Mucosa of rectum (tissue), 2 donors: Measurements from ENCODE around the gene MED26.

ENCODE experiments used
- H3K27ac ChIP-seq, 2 donors: one replicate each; pipeline ENCODE4 v1.7.0; 2013; ENCODE audit warnings: inconsistent platforms in 2 of 2, low read depth in 2 of 2, low read length in 2 of 2
- H3K27me3 ChIP-seq, 2 donors: one replicate each; pipeline ENCODE4 v1.7.0; 2013; ENCODE audit warnings: low read length in 2 of 2; ENCODE audit not compliant: control insufficient read depth in 2 of 2, insufficient read depth in 2 of 2
- H3K36me3 ChIP-seq, 2 donors: one replicate each; pipeline ENCODE4 v1.7.0; 2013; ENCODE audit warnings: low read length in 2 of 2; ENCODE audit not compliant: control insufficient read depth in 2 of 2, insufficient read depth in 2 of 2
- H3K4me1 ChIP-seq, 2 donors: one replicate each; pipeline ENCODE4 v1.7.0; 2013; ENCODE audit warnings: low read length in 2 of 2, mild to moderate bottlenecking in 1 of 2; ENCODE audit not compliant: control insufficient read depth in 2 of 2, insufficient read depth in 2 of 2
- H3K4me3 ChIP-seq, 2 donors: one replicate each; pipeline ENCODE4 v1.7.0; 2013; ENCODE audit warnings: low read length in 2 of 2
- H3K9ac ChIP-seq, 2 donors: one replicate each; pipeline ENCODE4 v1.7.0; 2013; ENCODE audit warnings: low read length in 2 of 2, low read depth in 1 of 2, mild to moderate bottlenecking in 1 of 2
- H3K9me3 ChIP-seq, 2 donors: one replicate each; pipeline ENCODE4 v1.7.0; 2013; ENCODE audit warnings: low read length in 2 of 2; ENCODE audit not compliant: control insufficient read depth in 2 of 2
- donor health status: healthy.
- donor health status: Normal muscosa, but diverticular disease.

MED26 gene

GRCh38 chr19:16605553-16605994 lies 22.4 kb downstream of the MED26 start:
- Histone ChIP-seq H3K36me3 (peaks cover 0 to 2% of the 10 kb centered on the region in 2 donors), H3K27ac (no peak overlapping the region)

GRCh38 chr19:16605115-16605514 lies 22.9 kb downstream of the MED26 start:
- no peak overlapping the region for H3K9ac ChIP-seq
- peaks cover 0 to 2% of the 10 kb centered on the region in 2 donors for H3K36me3 ChIP-seq
- H3K4me3 ChIP-seq = no peak overlapping the region
- no peak overlapping the region for H3K27ac ChIP-seq
- no peaks in the 10 kb centered on the region for H3K9me3 ChIP-seq
- no peaks in the 10 kb centered on the region for H3K27me3 ChIP-seq
- peaks cover 0 to 17% of the 10 kb centered on the region in 2 donors for H3K4me1 ChIP-seq

More at GRCh38 chr19:16605553-16605994, 22.4 kb downstream of the MED26 start:
- Histone ChIP-seq H3K4me3 (no peak overlapping the region), H3K27me3 (no peaks in the 10 kb centered on the region), H3K9ac (no peak overlapping the region), H3K9me3 (no peaks in the 10 kb centered on the region), H3K4me1 (peaks cover under 1 to 17% of the 10 kb centered on the region in 2 donors)

GRCh38 chr19:16604615-16605014 lies 23.4 kb downstream of the MED26 start:
- Histone ChIP-seq H3K27ac (no peak overlapping the region), H3K9me3 (no peaks in the 10 kb centered on the region), H3K4me3 (no peak overlapping the region), H3K9ac (no peak overlapping the region), H3K4me1 (peaks cover 0 to 13% of the 10 kb centered on the region in 2 donors), H3K27me3 (no peaks in the 10 kb centered on the region), H3K36me3 (peaks cover 0 to 2% of the 10 kb centered on the region in 2 donors)

GRCh38 chr19:16603090-16603489 lies 24.9 kb downstream of the MED26 start:
- peaks cover 0 to 9% of the 10 kb centered on the region in 2 donors for H3K4me1 ChIP-seq
- no peaks in the 10 kb centered on the region for H3K9me3 ChIP-seq
- H3K9ac ChIP-seq = no peak overlapping the region
- H3K36me3 ChIP-seq = peaks cover 0 to 2% of the 10 kb centered on the region in 2 donors
- H3K27me3 ChIP-seq = no peaks in the 10 kb centered on the region
- no peak overlapping the region for H3K27ac ChIP-seq
- H3K4me3 ChIP-seq = no peak overlapping the region

- Histone ChIP-seq H3K27me3 (no peaks in the 10 kb centered on the region), H3K4me3 (no peak overlapping the region), H3K9ac (no peak overlapping the region), H3K9me3 (no peaks in the 10 kb centered on the region), H3K36me3 (peaks cover 0 to 2% of the 10 kb centered on the region in 2 donors), H3K4me1 (peaks cover 0 to 5% of the 10 kb centered on the region in 2 donors), H3K27ac (no peak overlapping the region)
These were observed 26.5 kb downstream of the MED26 start for GRCh38 chr19:16601378-16602052.

- H3K27me3 ChIP-seq = no peaks in the 10 kb centered on the region
- H3K9me3 ChIP-seq = no peaks in the 10 kb centered on the region
- H3K9ac ChIP-seq = no peak overlapping the region
- peaks cover 0 to 5% of the 10 kb centered on the region in 2 donors for H3K4me1 ChIP-seq
- H3K27ac ChIP-seq = no peak overlapping the region
- peaks cover 0 to 2% of the 10 kb centered on the region in 2 donors for H3K36me3 ChIP-seq
- H3K4me3 ChIP-seq = no peak overlapping the region
These were observed 27.2 kb downstream of the MED26 start for GRCh38 chr19:16600824-16601223.

- no peak overlapping the region for H3K27ac ChIP-seq
- peaks cover 0 to 2% of the 10 kb centered on the region in 2 donors for H3K36me3 ChIP-seq
- peaks cover 6% of the 10 kb centered on the region in 2 donors for H3K4me1 ChIP-seq
- H3K4me3 ChIP-seq = no peak overlapping the region
- no peak overlapping the region for H3K9ac ChIP-seq
- H3K27me3 ChIP-seq = no peaks in the 10 kb centered on the region
- H3K9me3 ChIP-seq = no peaks in the 10 kb centered on the region
These were observed 28.2 kb downstream of the MED26 start for GRCh38 chr19:16599655-16600346.

- no peak overlapping the region for H3K4me3 ChIP-seq
- H3K36me3 ChIP-seq = no peaks in the 10 kb centered on the region
- H3K9ac ChIP-seq = no peak overlapping the region
- no peaks in the 10 kb centered on the region for H3K9me3 ChIP-seq
- peaks cover 7 to 8% of the 10 kb centered on the region in 2 donors for H3K4me1 ChIP-seq
- no peaks in the 10 kb centered on the region for H3K27me3 ChIP-seq
- no peak overlapping the region for H3K27ac ChIP-seq
These were observed 29.2 kb downstream of the MED26 start for GRCh38 chr19:16598848-16599247.

GRCh38 chr19:16596399-16596798 lies 31.6 kb downstream of the MED26 start:
- Histone ChIP-seq H3K4me3 (no peak overlapping the region), H3K27ac (no peak overlapping the region), H3K9ac (no peak overlapping the region), H3K27me3 (no peaks in the 10 kb centered on the region), H3K36me3 (no peaks in the 10 kb centered on the region), H3K4me1 (peaks cover 13% of the 10 kb centered on the region in 2 donors), H3K9me3 (no peaks in the 10 kb centered on the region)

- peaks cover 16 to 17% of the 10 kb centered on the region in 2 donors for H3K4me1 ChIP-seq
- no peaks in the 10 kb centered on the region for H3K9me3 ChIP-seq
- no peak overlapping the region for H3K4me3 ChIP-seq
- H3K27me3 ChIP-seq = no peaks in the 10 kb centered on the region
- no peak overlapping the region for H3K9ac ChIP-seq
- no peak overlapping the region for H3K27ac ChIP-seq
- H3K36me3 ChIP-seq = no peaks in the 10 kb centered on the region
These were observed 32.9 kb downstream of the MED26 start for GRCh38 chr19:16595097-16595496.
